HG03045 (cell line): Measurements from ENCODE around the gene RPA3.

ENCODE experiments used
- ATAC-seq: cut with Tn5 transposase; IDR thresholded peaks from one replicate; pipeline ENCODE4 v1.9.1; 2021; ENCODE audit warnings: mild to moderate bottlenecking, moderate library complexity; ENCODE audit not compliant: unreplicated experiment

RPA3 gene

GRCh38 chr7:7736671-7737070 is 18.3 kb upstream of the RPA3 start:
- ATAC-seq, result no peak

GRCh38 chr7:7732621-7733281 is 14.3 kb upstream of the RPA3 start:
- ATAC-seq, result no peak

GRCh38 chr7:7731732-7732131 is 13.3 kb upstream of the RPA3 start:
- ATAC-seq, result no peak

- no peak for ATAC-seq
These were observed 2.6 kb upstream of the RPA3 start for GRCh38 chr7:7720750-7721621.

GRCh38 chr7:7720193-7720592 is 1.8 kb upstream of the RPA3 start:
- no peak for ATAC-seq

DNA sequence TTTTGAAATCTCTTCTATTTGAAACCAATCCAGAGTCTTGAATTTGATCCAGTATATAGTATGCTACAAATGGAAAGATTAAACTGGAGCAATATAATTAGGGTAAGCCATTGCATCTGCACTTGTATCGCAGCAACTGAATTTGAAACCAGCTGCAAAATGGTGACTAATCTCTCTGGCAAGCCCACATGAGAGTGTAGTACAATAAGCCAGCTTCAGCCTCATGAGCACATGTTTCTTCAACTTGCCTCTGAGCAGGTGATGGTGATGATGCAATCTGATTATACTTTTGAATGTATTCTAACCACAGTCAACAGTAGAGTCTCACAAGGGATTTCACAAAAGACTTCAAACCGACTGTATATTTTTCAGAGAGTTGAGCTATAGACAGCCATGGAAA is 829 bp upstream of the RPA3 start:
- ATAC-seq, result peak; percentile 95

- no peak for ATAC-seq
These were observed 4.7 kb downstream of the RPA3 start for GRCh38 chr7:7713730-7714129.

GRCh38 chr7:7710469-7710868 is 7.9 kb downstream of the RPA3 start:
- ATAC-seq, result no peak

DNA sequence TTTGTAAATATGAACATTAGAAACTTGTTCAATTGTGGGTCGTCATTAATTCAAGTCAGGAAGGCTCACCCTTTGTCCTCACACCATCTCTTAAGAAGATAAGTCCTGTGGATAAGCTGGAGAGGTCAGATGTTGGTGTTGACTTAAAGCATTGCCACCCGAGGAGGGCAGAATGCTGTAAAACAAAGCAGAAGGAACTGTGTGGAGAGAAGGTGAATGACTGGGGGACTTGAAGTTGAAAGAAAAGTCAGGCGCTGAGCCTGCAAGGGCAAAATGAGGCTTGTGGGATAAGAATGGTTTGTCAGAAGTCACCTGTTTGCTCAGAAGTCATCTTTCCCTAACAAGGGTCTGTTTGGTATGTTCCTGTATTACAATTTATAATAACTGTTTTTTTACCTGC is 9.1 kb downstream of the RPA3 start:
- no peak for ATAC-seq

DNA sequence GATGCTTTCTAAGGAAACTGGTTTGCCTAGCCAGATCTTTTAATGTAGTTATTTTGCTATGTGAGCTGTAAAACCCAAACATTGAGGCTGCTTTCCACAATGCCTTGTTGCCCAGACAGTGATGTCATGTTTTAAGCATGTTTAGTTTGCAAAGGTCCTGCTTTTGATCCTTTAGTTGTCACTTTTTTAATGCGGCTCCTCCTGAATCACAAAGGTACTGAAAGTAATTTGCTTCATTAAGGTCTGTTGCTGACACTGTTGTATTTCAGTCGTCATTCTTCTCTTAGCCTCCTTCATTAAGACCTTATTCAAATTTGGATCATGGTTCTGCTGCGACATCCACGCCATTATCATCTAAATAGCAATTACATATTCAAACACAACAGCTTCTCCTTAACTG is 10.6 kb downstream of the RPA3 start:
- ATAC-seq, result no peak

DNA sequence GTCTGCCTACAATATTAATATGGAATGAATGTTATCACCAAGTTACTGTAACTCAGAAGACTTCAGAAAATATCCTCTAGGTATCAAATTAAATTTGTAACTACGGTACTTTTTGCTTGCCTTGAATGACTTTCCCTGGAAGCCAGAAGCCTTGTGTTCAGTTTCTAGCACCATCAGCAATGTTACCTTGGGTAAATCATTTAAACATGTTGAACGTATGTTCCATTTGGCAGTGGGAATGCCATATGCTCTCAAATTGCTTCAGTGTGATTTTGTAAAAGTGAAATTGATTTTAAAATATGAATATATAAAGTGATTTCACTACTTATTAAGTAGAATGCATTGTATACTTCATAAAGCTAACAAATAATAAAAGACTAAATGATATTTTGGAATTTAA is 11.2 kb downstream of the RPA3 start:
- ATAC-seq, result no peak

GRCh38 chr7:7706556-7707172 is 11.7 kb downstream of the RPA3 start:
- ATAC-seq, result peak; percentile 18

GRCh38 chr7:7706101-7706511 is 12.3 kb downstream of the RPA3 start:
- peak; percentile 74 for ATAC-seq

GRCh38 chr7:7705318-7705717 is 13.1 kb downstream of the RPA3 start:
- ATAC-seq, result no peak

GRCh38 chr7:7704867-7705266 is 13.5 kb downstream of the RPA3 start:
- ATAC-seq, result no peak

- no peak for ATAC-seq
These were observed 15.0 kb downstream of the RPA3 start for GRCh38 chr7:7703427-7703826.

- no peak for ATAC-seq
These were observed 15.6 kb downstream of the RPA3 start for GRCh38 chr7:7702826-7703225.

GRCh38 chr7:7701527-7701926 is 16.9 kb downstream of the RPA3 start:
- ATAC-seq, result no peak

DNA sequence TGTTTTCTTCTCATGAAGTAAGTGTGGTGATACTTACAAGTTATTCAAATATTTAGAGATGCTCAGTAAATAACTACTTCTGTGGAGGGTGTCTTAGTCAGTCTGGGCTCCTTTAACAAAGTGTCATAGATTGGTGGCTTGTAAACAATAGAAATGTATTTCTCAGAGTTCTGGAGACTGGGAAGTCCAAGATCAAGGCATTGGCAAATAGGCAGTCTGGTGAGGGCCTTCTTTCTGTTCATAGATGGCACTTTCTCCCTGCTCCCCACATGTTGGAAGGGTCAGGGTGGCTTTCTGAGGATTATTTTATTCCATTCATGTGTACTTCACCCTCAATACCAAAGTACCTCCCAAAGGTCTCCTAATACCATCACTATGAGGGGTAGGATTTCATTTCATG is 18.4 kb downstream of the RPA3 start:
- ATAC-seq, result no peak

- ATAC-seq, result no peak
These were observed 19.0 kb downstream of the RPA3 start for GRCh38 chr7:7699380-7699779.

DNA sequence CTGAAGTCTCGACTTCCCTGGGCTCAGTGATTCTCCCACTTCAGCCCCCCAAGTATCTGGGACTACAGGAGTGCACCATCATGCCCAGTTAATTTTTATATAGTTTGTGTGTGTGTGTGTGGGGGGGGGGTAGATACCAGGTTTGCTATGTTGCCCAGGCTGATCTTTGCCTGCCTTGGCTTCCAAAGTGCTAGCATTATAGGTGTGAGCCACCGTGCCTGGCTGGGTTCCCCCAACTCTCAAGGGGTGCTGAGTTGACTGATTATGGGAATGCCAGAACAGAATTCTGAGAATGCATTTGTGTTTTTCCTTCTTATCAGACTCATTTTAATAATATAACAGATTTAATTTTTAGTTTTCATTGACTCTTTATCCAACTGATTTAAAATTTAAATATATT is 19.5 kb downstream of the RPA3 start:
- no peak for ATAC-seq
